Measurements from ENCODE around the gene CTTN.

The CTTN gene

GRCh38 chr11:70397983-70398833 lies at the start of gene CTTN:
Gene CTTN, plus strand, starts transcription at chr11:70398529. Its CDS starts 8,769 bp downstream, at chr11:70407298.
- peak; percentile 56 to 58 for DNase-seq

- no peak for DNase-seq
Observed at GRCh38 chr11:70348608-70349007, 49.7 kb upstream of the CTTN start.

GRCh38 chr11:70351646-70352045 lies 46.7 kb upstream of the CTTN start:
- DNase-seq: no peak

- no peak for DNase-seq
Observed at GRCh38 chr11:70352100-70352499, 46.2 kb upstream of the CTTN start.

- no peak for DNase-seq
Observed at GRCh38 chr11:70352601-70353000, 45.7 kb upstream of the CTTN start.

- no peak for DNase-seq
Observed at GRCh38 chr11:70353329-70353728, 45.0 kb upstream of the CTTN start.

GRCh38 chr11:70353900-70354568 lies 44.3 kb upstream of the CTTN start:
- no peak for DNase-seq

- no peak for DNase-seq
Observed at GRCh38 chr11:70354629-70355028, 43.7 kb upstream of the CTTN start.

GRCh38 chr11:70358753-70359152 lies 39.6 kb upstream of the CTTN start:
- no peak for DNase-seq

GRCh38 chr11:70359451-70360205 lies 38.7 kb upstream of the CTTN start:
- no peak for DNase-seq

GRCh38 chr11:70360211-70360610 lies 38.1 kb upstream of the CTTN start:
- DNase-seq: no peak

- DNase-seq: no peak
Observed at GRCh38 chr11:70364178-70364577, 34.2 kb upstream of the CTTN start.

GRCh38 chr11:70364745-70365543 lies 33.4 kb upstream of the CTTN start:
- DNase-seq: peak; percentile 65 to 68

GRCh38 chr11:70365544-70365927 lies 32.8 kb upstream of the CTTN start:
- DNase-seq: no peak

- DNase-seq: no peak
Observed at GRCh38 chr11:70367071-70367470, 31.3 kb upstream of the CTTN start.

GRCh38 chr11:70368961-70369360 lies 29.4 kb upstream of the CTTN start:
- no peak for DNase-seq

- no peak for DNase-seq
Observed at GRCh38 chr11:70371241-70371640, 27.1 kb upstream of the CTTN start.

- no peak for DNase-seq
Observed at GRCh38 chr11:70372076-70372475, 26.3 kb upstream of the CTTN start.

GRCh38 chr11:70376621-70377020 lies 21.7 kb upstream of the CTTN start:
- DNase-seq: no peak

GRCh38 chr11:70377645-70378044 lies 20.7 kb upstream of the CTTN start:
- DNase-seq: no peak

- no peak for DNase-seq
Observed at GRCh38 chr11:70378506-70379134, 19.7 kb upstream of the CTTN start.

- DNase-seq: no peak
Observed at GRCh38 chr11:70381350-70381749, 17.0 kb upstream of the CTTN start.
